IPS DF 4.7 (cell line): ENCODE measurements around the gene MOCOS.

ENCODE experiments used
- DNase-seq: peaks from one replicate; pipeline ENCODE4 v3.0.0-alpha.2; 2013; ENCODE audit warnings: low spot score; ENCODE audit errors: extremely low read depth

The MOCOS gene

DNA sequence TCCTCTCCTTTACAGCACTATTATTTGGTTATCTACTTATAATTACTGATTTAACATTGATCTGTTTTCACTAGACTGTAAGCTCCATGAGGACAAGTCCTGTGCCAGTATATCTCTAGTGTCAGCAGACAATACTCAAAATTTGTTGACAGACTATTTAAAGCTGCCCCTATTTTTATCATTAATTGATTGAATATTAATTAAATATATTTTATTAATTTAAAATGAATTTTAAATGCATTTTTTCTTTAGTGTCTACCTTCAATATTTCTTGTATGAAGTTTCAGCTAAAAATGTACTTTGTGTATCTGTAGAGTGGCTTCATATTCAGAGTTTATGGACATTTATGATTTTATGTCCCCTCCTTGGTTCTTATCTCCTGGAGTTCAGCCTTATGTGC lies 83.9 kb downstream of the MOCOS start:
- DNase-seq, result no peak

DNA sequence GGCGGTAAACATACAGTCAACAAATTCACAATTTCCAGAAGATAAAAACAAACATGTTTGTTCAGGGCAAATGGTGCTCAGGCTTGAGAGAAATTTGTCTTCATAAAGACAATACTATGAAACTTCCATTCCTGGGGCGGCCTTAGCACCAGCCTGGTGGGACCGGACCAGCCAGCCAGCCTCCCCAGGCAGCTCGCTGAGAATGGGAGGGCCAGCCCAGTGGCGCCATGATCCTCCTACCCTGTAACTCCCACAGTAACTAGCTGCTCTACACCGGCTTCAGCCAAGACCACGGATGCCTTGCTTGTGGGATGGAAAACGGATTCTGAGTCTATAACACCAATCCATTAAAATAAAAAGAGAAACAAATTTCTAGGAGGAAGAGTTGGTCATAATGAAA lies 86.0 kb downstream of the MOCOS start:
- no peak for DNase-seq

DNA sequence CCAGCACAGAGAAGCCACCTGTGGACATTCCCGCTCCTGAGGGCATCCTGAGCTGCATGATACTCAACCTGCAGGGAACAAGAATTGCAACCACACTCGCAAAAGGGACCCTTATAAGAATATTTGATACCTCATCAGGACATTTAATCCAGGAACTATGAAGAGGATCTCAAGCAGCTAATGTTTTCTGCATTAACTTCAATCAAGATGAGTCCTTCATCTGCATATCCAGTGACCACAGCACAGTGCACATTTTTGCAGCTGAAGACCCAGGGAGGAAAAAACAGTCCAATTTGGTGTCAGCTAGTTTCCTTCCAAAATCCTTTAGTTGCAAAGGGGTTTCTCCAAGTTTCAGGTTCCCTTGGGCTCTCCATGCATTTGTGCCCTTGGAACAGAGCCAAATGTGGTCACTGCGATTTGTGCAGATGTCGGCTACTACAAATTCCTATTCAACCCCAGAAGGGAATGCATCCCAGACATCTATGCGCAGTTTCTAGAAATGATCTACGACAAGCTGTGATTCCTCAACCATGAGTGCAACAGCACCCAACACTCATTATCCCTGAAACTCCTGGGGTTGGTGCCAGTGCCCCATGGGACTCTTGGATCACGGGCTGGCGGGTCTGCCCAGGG lies 86.9 kb downstream of the MOCOS start:
- DNase-seq, result no peak

DNA sequence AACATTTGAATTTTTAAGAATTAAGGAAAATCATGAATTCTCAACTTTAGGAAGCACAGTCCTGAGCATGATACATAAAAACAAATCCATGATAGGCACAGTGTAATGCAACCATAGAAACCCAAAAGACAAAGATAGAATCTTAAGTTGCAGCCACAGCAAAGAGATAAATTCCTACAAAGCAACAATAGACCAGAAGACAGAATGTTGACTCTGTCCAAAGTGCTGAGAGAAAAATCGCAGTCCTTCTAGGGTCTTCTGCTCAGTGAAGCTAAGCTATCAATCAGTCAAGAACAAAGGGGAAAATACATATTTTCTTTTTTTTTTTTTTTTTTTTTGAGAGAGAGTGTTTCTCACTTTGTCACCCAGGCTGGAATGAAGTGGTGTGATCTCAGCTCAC lies 88.3 kb downstream of the MOCOS start:
- DNase-seq, result no peak

DNA sequence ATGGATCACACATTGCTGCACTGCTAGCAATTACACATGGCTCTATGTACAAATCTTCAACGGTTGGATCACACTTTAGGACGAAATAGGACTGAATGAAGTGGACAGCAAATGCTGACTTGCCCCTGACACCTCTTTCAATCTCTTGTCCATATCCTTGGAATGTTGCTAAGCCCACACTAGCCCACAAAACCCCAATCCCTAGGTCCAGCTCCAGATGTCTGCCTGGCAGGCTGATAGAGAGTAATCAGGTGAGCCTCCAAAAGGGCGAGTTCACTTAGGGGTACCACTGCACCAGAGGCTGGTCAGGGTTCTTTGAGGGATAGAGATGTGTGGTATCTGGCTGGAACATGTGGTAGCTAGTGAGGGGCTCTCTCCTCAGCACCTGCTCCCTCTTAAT lies 91.7 kb downstream of the MOCOS start:
- no peak for DNase-seq

DNA sequence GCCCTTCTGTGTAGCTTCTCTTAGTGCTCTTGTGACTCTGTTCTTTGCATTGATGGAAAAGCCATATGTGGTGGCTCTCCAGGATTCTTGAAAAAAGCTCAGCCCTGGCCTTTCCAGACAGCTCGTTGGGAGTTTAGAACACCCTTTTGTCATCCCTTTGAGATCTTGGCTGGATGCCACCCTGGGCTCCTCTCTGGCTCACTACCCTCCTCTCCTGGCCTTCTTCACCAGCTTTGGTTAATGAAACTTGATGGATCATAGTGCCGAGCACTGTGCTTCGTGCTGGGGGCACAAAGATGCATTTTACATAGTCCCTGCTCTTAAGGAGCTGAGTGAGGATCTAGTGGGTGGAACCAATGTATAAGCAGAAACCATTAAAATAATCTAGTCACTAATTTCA lies 94.6 kb downstream of the MOCOS start:
- DNase-seq, result no peak

DNA sequence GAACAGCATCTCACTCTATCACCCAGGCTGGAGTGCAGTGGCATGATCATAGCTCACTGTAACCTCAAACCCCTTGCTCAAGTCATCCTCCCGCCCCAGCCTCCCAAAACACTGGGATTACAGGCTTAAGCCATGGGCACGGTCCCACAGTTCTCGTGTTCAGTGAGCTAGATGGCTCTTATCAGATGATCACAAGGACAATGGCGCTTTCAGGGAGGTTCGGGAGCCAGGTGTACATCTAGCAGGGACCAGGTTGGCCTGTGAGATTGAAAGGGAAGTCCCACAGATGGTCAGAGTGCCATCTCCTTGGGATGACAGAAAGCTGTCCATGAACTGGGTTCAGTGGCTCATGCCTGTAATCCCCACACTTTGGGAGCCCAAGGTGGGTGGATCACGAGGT lies 96.2 kb downstream of the MOCOS start:
- DNase-seq, result no peak

DNA sequence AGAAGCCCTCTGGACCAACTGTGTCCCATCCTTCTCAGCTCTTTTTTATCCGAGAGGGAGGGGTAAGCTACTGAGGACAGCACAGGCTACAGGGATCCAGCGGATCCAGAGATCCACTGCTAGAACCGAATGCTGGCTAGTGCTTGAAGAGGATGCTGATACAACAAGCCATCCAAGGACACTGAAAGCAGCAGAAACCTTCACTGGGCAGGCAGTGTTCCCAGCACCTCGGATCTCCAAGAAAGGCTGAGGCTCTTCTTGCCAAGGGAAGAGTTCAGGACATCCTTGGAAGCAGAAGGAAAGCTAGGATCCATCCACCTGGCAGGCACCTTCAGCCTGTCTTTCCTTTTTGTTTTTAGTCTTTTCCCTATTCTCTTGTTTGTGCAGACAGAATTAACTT lies 97.0 kb downstream of the MOCOS start:
- no peak for DNase-seq

DNA sequence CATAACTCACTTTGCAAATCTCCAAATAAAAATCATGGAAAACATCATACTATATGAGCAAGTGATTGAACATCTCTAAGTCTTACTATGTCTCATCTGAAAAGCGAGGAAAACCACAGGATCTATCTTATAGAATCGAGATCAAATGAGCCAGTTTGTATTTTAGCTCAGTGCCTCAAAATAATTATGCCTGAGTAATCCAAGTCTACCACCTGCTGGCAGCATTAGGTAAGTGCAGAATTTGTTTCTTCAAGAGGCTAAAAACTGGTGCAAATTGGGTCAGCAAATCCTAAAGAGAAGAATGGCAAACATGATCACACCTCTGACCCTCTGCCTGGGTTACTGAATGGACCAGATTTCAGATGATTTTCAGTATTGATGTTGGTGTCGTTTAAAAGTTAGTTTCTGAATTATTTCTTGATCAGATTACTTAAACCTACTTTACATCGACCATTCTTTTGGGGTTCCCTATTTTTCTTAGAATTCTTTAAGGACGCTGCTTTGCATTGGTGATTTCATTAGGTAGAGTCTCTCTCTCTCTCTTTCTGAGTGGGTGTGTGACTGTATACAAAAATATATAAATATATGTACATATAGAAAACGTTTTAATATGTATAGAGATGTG lies 97.5 kb downstream of the MOCOS start:
- no peak for DNase-seq

DNA sequence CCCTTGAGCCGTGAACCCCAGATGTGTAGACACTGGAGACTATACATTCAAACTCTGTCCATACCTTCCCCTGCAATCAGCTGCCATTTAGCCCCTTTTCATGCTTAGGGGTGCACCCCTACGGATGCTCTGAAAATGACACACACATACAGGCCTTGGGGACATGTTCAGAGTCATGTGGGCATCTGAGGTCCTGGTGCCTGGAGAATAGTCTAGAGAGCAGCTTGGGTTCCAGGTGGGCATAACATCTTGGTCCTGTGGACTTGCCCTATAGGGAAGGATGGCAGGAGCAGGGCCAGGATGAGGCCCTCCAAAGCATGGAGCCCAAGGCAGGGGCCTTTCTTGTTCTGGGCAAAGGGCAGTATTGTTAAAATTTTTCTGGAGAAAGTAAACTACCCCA lies 100.4 kb downstream of the MOCOS start:
- no peak for DNase-seq

DNA sequence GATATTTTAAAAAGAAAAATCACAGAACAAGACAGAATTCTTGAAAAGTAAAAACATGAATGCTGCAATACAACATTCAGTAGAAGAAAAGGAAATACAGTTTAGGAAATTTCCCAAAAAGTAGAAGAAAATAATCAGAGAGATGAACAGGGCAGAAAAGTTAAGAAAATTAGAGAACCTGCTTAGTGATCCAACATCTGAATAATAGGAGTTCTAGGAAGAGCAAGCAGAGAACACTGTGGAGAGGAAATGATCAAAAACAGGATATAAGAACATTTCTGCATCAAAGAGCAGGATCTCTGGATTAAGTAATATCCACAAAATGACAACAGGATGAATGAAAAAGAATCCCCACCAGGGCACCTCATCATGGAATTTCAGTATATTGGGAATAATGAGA lies 101.4 kb downstream of the MOCOS start:
- no peak for DNase-seq

DNA sequence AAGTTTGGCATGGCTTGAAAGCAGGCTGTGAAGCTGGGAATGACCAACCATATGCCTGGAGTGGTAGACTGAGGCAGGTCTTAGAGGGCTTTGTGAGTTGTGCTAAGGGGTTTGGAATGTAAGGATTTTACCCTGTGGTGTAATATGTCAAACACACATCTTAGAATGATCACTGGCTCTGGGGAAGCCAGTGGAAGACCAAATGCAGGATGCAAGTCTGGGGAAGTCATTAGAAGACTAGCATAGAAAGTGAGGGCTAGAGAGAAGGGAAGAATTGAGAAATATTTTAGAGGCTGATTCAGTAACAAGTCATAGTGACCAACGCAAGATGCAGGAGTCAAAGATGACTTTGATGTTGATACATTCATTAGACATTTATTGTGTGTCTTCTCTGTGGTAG lies 106.7 kb downstream of the MOCOS start:
- DNase-seq, result no peak

DNA sequence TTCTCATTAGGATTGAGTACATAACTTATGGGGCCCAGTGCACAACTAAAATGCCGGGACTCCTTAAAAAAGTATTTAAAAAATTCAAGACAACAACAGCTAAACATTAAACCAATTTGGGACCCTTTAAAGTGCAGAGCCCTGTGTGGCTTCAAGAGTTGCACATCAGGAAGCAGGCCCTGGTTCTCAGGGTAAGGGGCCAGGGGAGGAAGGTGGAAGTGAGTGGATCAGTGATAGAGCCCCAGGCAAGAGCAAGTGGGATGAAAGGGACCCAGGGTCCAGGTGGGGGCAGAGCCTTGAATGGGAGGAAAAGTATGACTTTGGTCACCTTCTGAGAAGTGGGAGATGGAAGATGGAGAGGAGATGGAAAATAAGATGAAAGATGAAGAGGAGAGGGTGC lies 107.9 kb downstream of the MOCOS start:
- DNase-seq, result no peak

DNA sequence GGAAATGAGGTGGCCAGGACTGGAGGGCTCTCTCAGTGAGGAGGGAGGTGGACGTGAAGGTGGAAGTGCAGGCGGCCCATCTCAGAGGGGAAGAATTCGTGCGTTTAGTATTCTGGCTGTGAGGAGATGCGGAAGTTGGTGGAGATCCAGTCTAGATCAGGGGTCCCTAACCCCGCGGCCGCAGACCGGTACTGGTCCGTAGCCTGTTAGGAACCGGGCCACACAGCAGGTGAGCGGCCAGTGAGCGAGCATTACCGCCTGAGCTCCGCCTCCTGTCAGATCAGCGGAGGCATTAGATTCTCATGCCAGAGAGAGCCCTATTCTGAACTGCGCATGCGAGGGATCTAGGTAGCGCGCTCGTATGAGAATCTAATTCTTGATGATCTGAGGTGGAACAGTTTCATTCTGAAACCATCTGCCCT lies 108.6 kb downstream of the MOCOS start:
- DNase-seq, result no peak

DNA sequence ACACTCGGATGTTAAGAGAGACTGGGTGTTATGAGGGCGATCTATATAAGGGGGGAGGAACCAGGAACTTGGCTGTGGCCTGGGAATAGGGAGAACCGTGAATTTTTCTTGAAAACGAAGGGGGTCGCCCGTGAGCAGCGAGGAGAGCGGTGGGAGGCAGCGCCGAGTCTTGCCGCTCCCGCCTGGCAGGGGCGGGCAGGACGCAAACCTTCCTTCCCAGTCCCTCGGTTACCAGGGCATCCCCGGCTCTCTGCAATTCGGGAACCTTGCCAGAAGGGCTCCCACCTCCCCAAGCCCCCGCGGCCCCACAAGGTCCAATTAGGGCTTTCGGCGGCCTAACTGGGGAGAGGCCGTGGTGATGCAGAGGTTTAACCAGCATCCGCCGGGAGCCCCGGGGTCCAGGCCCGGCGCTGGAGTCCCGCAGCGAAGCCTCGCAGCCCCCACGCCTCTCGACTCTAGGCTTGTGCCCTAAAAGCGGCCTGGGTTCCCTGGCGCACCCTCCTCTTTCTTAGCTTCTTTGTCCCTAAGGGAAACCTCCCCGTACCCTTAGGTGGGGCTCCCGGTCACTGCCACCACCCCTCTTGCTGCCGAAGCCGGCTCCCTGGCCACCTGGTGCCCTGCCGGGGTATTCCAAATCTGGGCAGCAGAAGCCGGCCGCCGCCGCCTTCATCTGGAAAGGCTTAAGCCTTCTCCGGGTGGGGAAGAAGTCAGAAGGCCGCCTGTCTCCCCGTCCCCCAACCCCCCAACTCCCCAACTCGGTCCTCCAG lies 109.5 kb downstream of the MOCOS start:
- no peak for DNase-seq

DNA sequence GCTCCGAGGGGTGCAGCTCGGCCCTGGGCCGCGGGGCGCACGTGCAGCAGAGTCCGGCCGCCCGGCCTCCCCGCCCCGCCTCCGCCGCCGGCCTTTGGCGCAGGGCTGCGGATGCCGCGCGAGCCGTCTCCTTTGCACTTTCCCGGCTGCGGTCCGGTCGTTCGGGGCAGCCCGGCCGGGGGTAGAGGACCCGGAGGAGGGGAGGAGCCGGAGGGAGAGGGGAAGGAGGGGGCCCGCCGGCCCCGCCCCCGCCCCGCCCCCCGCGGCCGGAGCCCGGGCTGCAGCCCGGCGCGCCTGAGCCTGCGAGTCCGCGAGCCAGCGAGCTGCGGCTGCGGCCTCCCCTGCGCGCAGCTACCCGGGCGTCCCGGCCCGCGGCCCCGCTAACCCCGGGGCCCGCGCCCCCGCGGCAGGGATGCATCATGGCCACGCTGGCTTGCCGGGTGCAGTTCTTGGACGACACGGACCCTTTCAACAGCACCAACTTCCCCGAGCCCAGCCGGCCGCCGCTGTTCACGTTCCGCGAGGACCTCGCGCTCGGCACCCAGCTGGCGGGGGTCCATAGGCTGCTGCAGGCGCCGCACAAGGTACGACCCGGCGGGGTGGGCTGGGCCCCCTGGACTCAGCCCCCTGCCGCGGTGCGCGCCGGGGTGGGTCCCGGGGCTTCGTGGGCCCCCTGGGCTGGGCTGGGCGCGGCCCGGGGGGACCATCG lies 110.3 kb downstream of the MOCOS start, which contains the start of gene FHOD3:
Gene FHOD3 (plus strand): TSS at position 297 of the 709 bp plus-strand sequence. CDS start 123 bp downstream, at position 420.
- DNase-seq, result no peak

DNA sequence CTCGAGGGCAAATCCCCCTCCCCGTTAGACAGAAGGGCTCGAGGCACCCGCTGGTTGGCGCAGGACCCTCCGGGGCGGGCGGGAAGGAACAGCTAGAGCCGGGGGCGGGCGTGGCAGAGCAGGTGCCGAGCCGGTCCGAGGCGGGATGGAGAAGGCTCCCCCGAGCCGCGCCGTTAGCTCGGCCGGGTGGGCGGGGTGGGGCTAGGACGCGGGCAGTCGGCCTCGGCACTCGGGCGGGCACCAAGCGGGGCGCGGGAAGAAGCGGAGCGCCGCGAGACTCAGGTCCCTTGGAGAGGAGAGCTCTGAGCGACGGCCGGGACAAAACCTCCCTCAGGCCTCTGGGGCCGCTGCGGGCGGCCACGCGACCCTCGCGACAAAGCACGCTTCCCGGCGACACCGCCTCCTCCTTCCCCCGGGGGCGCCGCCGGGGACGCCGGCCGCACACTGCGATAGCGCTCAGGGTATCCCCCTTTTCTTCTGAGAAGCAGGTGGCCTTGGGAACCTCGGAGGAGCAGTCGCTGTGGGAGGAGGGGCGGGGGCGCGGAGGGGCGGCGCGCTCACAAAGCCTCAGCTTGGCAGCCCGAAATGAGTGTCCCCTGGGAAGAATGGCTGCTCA lies 110.9 kb downstream of the MOCOS start:
- DNase-seq, result no peak

DNA sequence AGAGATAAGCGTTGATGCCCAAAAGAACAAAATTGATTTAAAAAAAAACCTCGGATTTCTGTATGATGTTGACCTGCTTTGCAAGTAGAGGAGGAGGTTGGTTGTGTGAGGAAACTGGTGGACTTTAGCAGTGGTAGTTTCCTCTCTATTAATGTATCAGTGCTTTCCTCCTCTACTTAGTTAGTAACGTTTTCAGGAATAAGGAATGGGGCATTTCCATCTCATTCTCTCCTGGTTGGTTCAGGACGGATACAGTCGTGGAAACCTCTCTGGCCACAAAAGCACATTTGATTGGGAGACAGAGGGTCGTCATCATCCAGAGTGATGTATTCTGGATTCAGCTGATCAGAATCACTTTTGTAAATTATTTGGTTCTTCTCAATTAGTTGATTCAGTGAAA lies 111.7 kb downstream of the MOCOS start:
- no peak for DNase-seq

DNA sequence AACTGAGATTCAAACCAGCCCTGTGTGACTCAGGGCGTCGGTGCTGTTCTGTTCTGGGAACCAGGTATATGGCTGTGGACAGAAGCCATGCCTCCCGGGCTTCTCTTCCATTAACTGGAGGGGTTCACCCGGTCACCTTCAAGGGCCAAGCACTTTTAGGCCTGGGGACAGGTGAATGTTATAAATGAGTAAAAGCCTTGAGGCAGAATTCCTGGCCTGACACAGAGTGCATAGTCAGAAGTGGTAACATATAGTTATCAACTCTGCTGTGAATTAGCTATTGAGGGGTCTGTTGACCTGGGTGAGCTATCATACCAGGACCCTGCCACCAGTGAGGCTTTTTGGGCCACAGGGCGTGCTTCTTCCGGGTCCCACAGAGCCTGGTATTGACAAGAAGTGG lies 112.9 kb downstream of the MOCOS start:
- no peak for DNase-seq

DNA sequence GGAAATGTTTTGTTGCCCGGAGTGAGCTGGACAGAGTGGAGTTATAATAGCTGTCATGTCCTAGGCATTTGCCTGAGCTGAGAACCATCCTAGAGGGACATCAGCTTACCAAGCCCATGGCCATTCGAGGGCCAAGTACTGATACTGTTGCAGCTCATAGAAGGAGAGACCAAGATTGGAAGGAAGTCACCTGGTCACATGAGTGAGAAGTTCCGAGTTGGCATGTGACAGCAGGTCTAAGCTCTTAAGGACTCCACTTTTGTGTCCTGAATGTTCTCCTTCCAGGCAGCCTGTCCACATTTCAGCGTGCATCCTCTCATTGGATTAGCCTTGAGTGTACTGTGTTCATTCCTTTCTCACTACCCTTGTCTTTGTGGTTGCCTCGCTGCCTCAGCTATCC lies 114.6 kb downstream of the MOCOS start:
- DNase-seq, result no peak

DNA sequence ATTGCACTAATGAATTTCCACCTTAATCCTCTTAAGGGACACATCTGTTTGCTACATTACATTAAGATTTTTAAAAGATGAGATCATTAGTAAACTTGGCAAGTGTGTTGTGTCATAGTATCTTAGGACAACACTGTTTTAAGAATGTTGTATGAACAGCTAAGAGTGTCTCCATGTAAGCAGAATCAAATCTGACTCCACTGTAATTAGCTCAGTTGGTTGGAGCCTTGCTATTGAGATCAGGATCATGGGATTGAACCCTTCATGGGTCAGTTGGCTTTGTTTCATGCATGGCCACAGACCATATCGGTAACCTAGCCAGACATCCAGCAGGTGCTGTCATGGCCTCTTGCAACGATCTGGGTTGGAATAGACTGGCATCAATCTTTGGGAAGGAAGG lies 115.4 kb downstream of the MOCOS start:
- DNase-seq, result no peak
